Neural cell (in vitro differentiated cells): ENCODE measurements around the gene HIVEP3. TPM values are rescaled to one million over a fixed set of nuclear protein-coding genes. Genes with fewer than 3 reads are reported as not detected.

Source experiments
- H2AFZ ChIP-seq: fragments of 200-600, 300-800 bp; sonication (generic), shearing (Covaris generic); 2 replicates; pipeline ENCODE4 v1.6.0; 2014; ENCODE audit warnings: low read depth, mild to moderate bottlenecking, antibody characterized with exemption, low read length, moderate library complexity
- H3F3A ChIP-seq: fragments of 200-600 bp; shearing (Covaris generic); 2 replicates; pipeline ENCODE4 v1.6.1; 2016; ENCODE audit warnings: mild to moderate bottlenecking, moderate library complexity, mixed read lengths, antibody characterized with exemption, low read length; ENCODE audit not compliant: insufficient read depth, poor library complexity, severe bottlenecking
- H3K27ac ChIP-seq: fragments of 200-600, 300-800 bp; sonication (generic), shearing (Covaris generic); 2 replicates; pipeline ENCODE4 v1.5.1; 2014; ENCODE audit warnings: mild to moderate bottlenecking, low read length, moderate library complexity
- H3K27me3 ChIP-seq: fragments of 300-800, 200-600 bp; sonication (generic), shearing (Covaris generic); 2 replicates; pipeline ENCODE4 v1.6.0; 2014; ENCODE audit warnings: mild to moderate bottlenecking, low read depth, low read length, moderate library complexity; ENCODE audit not compliant: insufficient read depth
- H3K36me3 ChIP-seq: fragments of 300-800, 200-600 bp; sonication (generic), shearing (Covaris generic); 2 replicates; pipeline ENCODE4 v1.5.1; 2014; ENCODE audit warnings: mild to moderate bottlenecking, antibody characterized with exemption, low read length, moderate library complexity; ENCODE audit not compliant: insufficient read depth
- H3K4me2 ChIP-seq: fragments of 300-800, 200-600 bp; sonication (generic), shearing (Covaris generic); 2 replicates; pipeline ENCODE4 v1.6.0; 2014; ENCODE audit warnings: mild to moderate bottlenecking, low read length
- H3K4me3 ChIP-seq: fragments of 300-800, 200-600 bp; sonication (generic), shearing (Covaris generic); 2 replicates; pipeline ENCODE4 v1.5.1; 2014; ENCODE audit warnings: mild to moderate bottlenecking, low read length, moderate library complexity
- H3K79me2 ChIP-seq: fragments of 200-600 bp; shearing (Covaris generic); replicated peaks from 2 replicates; pipeline ENCODE4 v1.6.0; 2014; ENCODE audit warnings: mild to moderate bottlenecking, low read length, moderate library complexity; ENCODE audit not compliant: insufficient read depth
- H3K9ac ChIP-seq: fragments of 300-800, 200-600 bp; sonication (generic), shearing (Covaris generic); 2 replicates; pipeline ENCODE4 v1.6.1; 2016; ENCODE audit warnings: mild to moderate bottlenecking, low read length, mixed read lengths
- H3K9me2 ChIP-seq: fragments of 200-600 bp; shearing (Covaris generic); 2 replicates; pipeline ENCODE4 v1.6.1; 2016; ENCODE audit warnings: mild to moderate bottlenecking, low read length, mixed read lengths; ENCODE audit not compliant: insufficient read depth
- H3K9me3 ChIP-seq: fragments of 200-600, 300-800 bp; sonication (generic), shearing (Covaris generic); 2 replicates; pipeline ENCODE4 v1.6.1; 2016; ENCODE audit warnings: mild to moderate bottlenecking, mixed run types, low read length, moderate library complexity, mixed read lengths
- H4K20me1 ChIP-seq: fragments of 200-600 bp; shearing (Covaris generic); 2 replicates; pipeline ENCODE4 v1.6.1; 2016; ENCODE audit warnings: mild to moderate bottlenecking, mixed run types; ENCODE audit not compliant: insufficient read depth
- EP300 ChIP-seq: fragments of 450-650 bp; conservative IDR thresholded peaks from 2 replicates; pipeline ENCODE4 v1.6.1; 2014; ENCODE audit warnings: antibody characterized with exemption, mild to moderate bottlenecking, moderate library complexity; ENCODE audit not compliant: poor library complexity, severe bottlenecking
- EZH2 ChIP-seq: fragments of 200-600, 300-800 bp; shearing (Covaris generic), sonication (generic); IDR thresholded peaks from 2 replicates; pipeline ENCODE4 v1.6.1; 2014; ENCODE audit warnings: antibody characterized with exemption, low read length, borderline replicate concordance, mild to moderate bottlenecking; ENCODE audit not compliant: insufficient read depth, poor library complexity, severe bottlenecking
- MXI1 ChIP-seq: fragments of 450-650 bp; conservative IDR thresholded peaks from 2 replicates; pipeline ENCODE4 v1.6.1; 2014; ENCODE audit warnings: antibody characterized with exemption, mild to moderate bottlenecking; ENCODE audit not compliant: poor library complexity, severe bottlenecking
- POLR2AphosphoS5 ChIP-seq: IDR thresholded peaks from 2 replicates; pipeline ENCODE4 v1.6.1; 2012
- RAD21 ChIP-seq: fragments of 450-650 bp; conservative IDR thresholded peaks from 2 replicates; pipeline ENCODE4 v1.6.1; 2014; ENCODE audit warnings: antibody characterized with exemption, mild to moderate bottlenecking, moderate library complexity
- SMC3 ChIP-seq: fragments of 450-650 bp; conservative IDR thresholded peaks from 2 replicates; pipeline ENCODE4 v1.6.1; 2014; ENCODE audit warnings: antibody characterized with exemption, mild to moderate bottlenecking, moderate library complexity; ENCODE audit not compliant: poor library complexity
- TAF1 ChIP-seq: IDR thresholded peaks from 2 replicates; pipeline ENCODE4 v1.6.1; 2012; ENCODE audit warnings: low read depth
- polyA plus RNA-seq: library from polyadenylated mRNA; depleted of rRNA; stranded (reverse); fragments of >200 nt; gene quantifications from 2 replicates; pipeline ENCODE4 v1.2.3, GENCODE V29; 2014
- TF ChIP-seq, protein P1 (sequence below): IDR thresholded peaks from 2 replicates; pipeline ENCODE4 v1.6.1; 2012; ENCODE audit warnings: borderline replicate concordance
- TF ChIP-seq, protein P2 (sequence below): fragments of 450-650 bp; IDR thresholded peaks from 2 replicates; pipeline ENCODE4 v1.5.1; 2014; ENCODE audit warnings: antibody characterized with exemption, mild to moderate bottlenecking, moderate library complexity; ENCODE audit not compliant: poor library complexity, severe bottlenecking

HIVEP3 gene
- polyA plus RNA-seq, 1 donor from 2014 or later, result 2.6 TPM

DNA sequence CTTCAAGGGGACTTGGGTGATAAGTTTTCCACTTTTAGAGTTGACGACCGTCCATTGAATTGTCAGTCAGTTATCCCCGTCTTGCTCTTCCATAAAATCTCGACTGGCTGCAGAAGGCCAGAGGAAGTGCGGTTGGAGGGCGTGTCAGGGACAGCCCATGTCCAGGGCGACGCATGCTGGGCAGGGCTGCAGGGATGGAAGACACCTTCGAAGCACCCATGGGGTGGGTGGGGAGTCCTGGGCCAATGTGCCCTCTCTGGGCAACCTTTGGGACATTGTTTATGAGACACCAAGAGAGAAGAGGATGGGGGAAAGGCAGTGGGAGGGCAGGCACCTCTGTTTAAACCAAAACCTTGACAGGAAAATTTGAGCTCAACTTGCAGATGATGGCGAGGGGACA is 395.7 kb downstream of the HIVEP3 start:
- TF ChIP-seq, protein P1, sequence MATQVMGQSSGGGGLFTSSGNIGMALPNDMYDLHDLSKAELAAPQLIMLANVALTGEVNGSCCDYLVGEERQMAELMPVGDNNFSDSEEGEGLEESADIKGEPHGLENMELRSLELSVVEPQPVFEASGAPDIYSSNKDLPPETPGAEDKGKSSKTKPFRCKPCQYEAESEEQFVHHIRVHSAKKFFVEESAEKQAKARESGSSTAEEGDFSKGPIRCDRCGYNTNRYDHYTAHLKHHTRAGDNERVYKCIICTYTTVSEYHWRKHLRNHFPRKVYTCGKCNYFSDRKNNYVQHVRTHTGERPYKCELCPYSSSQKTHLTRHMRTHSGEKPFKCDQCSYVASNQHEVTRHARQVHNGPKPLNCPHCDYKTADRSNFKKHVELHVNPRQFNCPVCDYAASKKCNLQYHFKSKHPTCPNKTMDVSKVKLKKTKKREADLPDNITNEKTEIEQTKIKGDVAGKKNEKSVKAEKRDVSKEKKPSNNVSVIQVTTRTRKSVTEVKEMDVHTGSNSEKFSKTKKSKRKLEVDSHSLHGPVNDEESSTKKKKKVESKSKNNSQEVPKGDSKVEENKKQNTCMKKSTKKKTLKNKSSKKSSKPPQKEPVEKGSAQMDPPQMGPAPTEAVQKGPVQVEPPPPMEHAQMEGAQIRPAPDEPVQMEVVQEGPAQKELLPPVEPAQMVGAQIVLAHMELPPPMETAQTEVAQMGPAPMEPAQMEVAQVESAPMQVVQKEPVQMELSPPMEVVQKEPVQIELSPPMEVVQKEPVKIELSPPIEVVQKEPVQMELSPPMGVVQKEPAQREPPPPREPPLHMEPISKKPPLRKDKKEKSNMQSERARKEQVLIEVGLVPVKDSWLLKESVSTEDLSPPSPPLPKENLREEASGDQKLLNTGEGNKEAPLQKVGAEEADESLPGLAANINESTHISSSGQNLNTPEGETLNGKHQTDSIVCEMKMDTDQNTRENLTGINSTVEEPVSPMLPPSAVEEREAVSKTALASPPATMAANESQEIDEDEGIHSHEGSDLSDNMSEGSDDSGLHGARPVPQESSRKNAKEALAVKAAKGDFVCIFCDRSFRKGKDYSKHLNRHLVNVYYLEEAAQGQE, result no peak
- Histone ChIP-seq H3K9me2 (no peaks in the 10 kb centered on the region), H2AFZ (no peak overlapping the region), H3K79me2 (no peaks in the 10 kb centered on the region), H3K4me3 (no peak overlapping the region), H3K36me3 (no peaks in the 10 kb centered on the region), H3K9ac (no peak overlapping the region), H3K9me3 (no peaks in the 10 kb centered on the region), H4K20me1 (no peaks in the 10 kb centered on the region), H3K4me2 (no peak overlapping the region), H3F3A (no peaks in the 10 kb centered on the region), H3K27me3 (no peaks in the 10 kb centered on the region), H3K27ac (no peak overlapping the region)

DNA sequence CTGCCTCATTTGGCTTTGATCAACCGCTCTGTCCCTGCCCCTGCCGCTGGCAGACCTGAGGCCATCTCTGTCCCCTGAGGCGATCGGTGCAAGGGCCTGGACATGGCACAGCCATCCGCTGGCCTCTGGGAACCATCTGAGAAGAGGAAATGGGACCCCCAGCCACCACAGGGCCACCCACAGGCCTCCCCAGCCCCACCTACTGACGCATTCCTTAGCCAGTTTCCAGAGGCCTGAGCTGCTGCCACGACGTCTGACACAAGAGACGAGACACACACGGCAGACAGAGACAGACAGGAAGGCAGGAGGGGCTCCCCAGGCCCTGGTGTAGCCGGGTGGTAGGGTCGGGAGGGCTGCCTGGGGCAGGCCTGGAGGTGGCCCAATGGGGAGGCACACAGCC is 397.0 kb downstream of the HIVEP3 start:
- H3K4me3 ChIP-seq, result no peak overlapping the region
- no peaks in the 10 kb centered on the region for H3K27me3 ChIP-seq
- H3K9me2 ChIP-seq, result no peaks in the 10 kb centered on the region
- H4K20me1 ChIP-seq, result no peaks in the 10 kb centered on the region
- no peaks in the 10 kb centered on the region for H3K9me3 ChIP-seq
- no peak overlapping the region for H3K9ac ChIP-seq
- no peak overlapping the region for H3K27ac ChIP-seq
- no peak overlapping the region for H3K4me2 ChIP-seq
- TF ChIP-seq SMC3, result no peak
- TF ChIP-seq EZH2, result no peak
- no peak for TF ChIP-seq TAF1
- TF ChIP-seq MXI1, result no peak
- TF ChIP-seq, protein P1, result no peak
- TF ChIP-seq, protein P2, sequence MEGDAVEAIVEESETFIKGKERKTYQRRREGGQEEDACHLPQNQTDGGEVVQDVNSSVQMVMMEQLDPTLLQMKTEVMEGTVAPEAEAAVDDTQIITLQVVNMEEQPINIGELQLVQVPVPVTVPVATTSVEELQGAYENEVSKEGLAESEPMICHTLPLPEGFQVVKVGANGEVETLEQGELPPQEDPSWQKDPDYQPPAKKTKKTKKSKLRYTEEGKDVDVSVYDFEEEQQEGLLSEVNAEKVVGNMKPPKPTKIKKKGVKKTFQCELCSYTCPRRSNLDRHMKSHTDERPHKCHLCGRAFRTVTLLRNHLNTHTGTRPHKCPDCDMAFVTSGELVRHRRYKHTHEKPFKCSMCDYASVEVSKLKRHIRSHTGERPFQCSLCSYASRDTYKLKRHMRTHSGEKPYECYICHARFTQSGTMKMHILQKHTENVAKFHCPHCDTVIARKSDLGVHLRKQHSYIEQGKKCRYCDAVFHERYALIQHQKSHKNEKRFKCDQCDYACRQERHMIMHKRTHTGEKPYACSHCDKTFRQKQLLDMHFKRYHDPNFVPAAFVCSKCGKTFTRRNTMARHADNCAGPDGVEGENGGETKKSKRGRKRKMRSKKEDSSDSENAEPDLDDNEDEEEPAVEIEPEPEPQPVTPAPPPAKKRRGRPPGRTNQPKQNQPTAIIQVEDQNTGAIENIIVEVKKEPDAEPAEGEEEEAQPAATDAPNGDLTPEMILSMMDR, result no peak
- no peak for TF ChIP-seq EP300
- TF ChIP-seq POLR2AphosphoS5, result no peak
- no peak for TF ChIP-seq RAD21
- H2AFZ ChIP-seq, result no peak overlapping the region
- H3F3A ChIP-seq, result no peaks in the 10 kb centered on the region
- no peaks in the 10 kb centered on the region for H3K79me2 ChIP-seq
- H3K36me3 ChIP-seq, result no peaks in the 10 kb centered on the region
